ENCODE measurements around the gene DNAJB8.

The DNAJB8 gene

GRCh38 chr3:128413003-128413370 lies 53.7 kb downstream of the DNAJB8 start:
- DNase-seq (ENCODE audit: low read depth): no peak
- H3K4me3 ChIP-seq (ENCODE audit: low read length): no peak overlapping the region
- no peak for TF ChIP-seq CTCF (conservative IDR thresholded peaks at IDR 0.05; ENCODE audit: low read depth, low read length)

Data from retinal pigment epithelial cell (primary cell).